AG09319 (cell line): ENCODE measurements around the gene GALNT2.

Source experiments
- DNase-seq: peaks from one replicate; pipeline ENCODE4 v3.0.0-alpha.2; 2010; ENCODE audit warnings: low read depth; ENCODE audit errors: extremely low read depth
- TF ChIP-seq, protein P1 (sequence below): IDR thresholded peaks from 2 replicates; pipeline ENCODE4 v1.5.1; 2011; ENCODE audit warnings: low read depth, mild to moderate bottlenecking, inconsistent platforms, low read length, moderate library complexity

The GALNT2 gene

DNA sequence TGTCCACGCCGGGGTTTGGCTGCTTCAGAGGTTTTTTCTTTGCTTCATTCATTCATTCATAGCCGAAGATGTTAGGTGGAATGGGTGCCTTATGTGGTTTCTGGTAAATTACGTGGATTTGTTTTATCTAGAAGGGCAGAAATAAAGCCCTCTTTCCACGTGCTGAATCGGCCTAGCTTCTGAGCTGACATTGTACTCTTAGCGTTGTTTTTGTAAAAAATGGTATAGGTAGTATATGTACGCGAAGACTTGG lies 1.5 kb downstream of the GALNT2 start:
- TF ChIP-seq, protein P1, sequence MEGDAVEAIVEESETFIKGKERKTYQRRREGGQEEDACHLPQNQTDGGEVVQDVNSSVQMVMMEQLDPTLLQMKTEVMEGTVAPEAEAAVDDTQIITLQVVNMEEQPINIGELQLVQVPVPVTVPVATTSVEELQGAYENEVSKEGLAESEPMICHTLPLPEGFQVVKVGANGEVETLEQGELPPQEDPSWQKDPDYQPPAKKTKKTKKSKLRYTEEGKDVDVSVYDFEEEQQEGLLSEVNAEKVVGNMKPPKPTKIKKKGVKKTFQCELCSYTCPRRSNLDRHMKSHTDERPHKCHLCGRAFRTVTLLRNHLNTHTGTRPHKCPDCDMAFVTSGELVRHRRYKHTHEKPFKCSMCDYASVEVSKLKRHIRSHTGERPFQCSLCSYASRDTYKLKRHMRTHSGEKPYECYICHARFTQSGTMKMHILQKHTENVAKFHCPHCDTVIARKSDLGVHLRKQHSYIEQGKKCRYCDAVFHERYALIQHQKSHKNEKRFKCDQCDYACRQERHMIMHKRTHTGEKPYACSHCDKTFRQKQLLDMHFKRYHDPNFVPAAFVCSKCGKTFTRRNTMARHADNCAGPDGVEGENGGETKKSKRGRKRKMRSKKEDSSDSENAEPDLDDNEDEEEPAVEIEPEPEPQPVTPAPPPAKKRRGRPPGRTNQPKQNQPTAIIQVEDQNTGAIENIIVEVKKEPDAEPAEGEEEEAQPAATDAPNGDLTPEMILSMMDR = no peak
- no peak for DNase-seq

DNA sequence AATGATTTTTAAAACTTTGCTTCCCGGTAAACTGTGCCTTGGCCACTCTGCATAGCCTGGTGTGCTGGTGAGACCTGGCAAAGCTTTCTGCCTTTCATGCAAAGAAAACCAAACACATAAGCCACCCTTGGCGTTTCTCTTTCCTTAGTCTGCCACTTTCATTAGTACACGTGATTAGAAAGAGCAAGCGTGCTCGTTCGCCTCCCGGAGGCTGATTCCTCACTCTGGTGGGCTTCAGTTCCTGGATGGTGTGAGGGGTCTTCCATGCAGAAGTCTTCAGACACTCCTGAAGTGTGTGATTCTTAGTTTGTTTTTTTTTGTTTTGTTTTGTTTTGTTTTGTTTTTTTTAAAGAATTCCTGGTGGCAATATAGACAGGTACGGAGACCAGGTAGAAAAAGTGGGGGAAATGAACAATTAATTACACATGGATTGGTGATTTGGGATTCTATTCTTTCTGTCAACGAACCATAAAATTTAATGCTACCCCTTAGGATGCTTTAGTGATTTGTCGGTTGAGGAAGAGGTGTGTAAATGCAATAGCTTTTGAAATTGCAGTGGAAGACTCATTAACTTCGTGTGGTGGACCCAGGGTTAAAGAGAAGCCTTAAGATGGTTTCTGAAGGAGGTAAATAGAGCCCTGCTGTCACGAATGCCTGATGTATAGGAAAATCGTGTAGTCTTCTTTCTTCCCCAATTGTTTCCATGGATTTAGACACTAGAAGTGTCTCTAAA lies 2.1 kb downstream of the GALNT2 start:
- no peak for DNase-seq

DNA sequence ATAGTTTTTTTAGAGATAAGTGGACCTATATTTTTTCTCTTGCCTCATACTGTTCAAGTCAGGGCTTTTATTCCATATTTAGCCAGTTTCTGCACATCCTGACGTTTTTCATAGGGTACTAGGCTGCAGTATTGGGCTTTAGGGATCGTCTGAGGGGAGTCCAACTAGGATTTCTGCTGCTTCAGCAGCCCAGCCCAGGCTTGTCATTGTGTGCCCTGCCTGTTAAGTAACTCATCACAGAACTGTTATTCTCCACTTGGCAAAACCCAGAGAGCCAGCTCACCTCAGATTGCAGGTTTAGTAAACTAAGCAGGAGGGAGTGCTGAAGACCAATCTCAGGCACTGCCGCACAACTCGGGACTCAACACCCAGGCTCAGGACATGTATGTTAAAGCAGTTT lies 2.8 kb downstream of the GALNT2 start:
- TF ChIP-seq, protein P1 = no peak
- no peak for DNase-seq

More for the DNA sequence above, 2.1 kb downstream of the GALNT2 start:
- TF ChIP-seq, protein P1 = no peak; the same call in 1 of the 2 replicates

DNA sequence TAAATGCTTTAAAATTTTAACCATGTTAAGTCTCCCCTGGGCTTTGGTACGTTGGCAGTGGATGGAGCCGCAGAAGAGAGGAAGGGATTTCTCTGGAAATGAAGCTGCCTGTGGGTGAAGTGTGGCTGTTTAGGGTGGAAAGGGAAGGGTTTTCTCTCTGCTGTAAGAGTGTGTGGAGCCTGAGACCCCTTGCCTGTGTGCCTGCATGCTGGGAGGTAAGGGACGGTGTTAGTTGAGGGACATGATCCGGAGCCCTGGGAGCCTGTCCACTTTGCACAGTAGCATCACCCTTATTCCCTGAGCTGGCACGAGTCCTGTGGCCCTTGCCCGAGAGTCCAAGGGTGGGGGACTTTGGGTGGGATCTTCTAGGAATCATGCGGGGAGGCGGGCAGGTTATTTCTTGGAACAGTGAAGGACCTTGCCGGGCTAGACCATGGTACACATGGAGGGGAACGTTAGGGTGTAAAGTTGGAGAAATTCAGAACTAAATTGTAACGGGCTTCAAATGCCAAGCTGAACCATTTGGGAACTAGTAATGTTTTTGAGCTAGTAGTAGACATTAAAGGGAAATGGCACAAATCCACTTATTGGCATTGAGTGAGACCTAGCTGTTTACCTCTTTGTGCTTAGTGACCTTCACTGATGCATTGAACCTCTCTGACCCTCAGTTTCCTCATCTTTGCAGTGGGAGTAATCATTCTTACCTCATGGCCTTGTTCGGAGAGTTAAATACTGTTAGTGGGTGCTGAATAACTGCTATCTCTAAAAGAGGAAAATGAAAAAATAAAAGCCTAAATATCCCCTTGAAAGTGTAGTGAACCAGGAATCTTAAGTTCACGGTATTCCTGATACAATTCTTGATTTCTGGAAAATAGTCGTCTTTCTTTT lies 3.5 kb downstream of the GALNT2 start:
- TF ChIP-seq, protein P1 = no peak
- no peak for DNase-seq

DNA sequence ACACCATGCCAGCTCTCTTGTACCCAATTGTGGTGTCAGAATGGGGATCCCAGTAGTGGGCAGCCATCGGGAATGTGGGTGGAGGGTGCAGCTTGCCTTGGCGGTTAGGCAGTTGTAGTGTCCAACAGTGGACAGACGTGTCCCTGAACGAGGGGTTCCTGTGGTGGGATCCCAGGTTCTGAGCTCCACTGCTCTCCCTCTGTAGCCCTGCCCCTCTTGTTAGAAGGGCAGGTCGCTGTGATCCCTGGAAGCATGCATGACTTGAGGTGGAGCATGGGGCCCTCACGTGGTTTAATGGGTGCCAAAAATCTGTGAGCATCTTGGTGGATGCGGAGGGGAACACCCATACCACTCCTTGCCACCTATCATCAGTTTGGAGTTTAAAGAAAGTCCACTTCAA lies 4.3 kb downstream of the GALNT2 start:
- TF ChIP-seq, protein P1 = no peak

DNA sequence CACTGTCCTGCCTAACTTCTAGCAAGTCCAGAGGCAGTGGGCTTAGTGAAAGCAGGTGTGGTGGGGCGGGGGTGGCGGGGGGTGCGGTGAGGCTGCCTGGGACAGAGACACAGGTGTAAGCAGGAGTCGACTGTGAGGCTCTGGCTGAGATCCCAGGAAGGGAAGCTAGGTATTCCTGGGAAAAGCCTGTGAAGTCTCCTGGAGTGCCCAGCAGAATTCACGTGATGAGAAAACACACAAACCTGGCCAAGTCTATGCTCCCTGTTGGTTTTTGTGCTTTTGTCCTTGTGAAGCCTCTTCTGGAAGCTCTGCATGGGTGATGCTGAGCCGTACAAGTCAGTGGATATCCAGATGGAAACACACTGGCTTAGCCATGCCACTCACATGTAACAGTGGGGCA lies 5.3 kb downstream of the GALNT2 start:
- TF ChIP-seq, protein P1 = no peak
- no peak for DNase-seq

More for the DNA sequence above, 4.3 kb downstream of the GALNT2 start:
- DNase-seq = no peak

DNA sequence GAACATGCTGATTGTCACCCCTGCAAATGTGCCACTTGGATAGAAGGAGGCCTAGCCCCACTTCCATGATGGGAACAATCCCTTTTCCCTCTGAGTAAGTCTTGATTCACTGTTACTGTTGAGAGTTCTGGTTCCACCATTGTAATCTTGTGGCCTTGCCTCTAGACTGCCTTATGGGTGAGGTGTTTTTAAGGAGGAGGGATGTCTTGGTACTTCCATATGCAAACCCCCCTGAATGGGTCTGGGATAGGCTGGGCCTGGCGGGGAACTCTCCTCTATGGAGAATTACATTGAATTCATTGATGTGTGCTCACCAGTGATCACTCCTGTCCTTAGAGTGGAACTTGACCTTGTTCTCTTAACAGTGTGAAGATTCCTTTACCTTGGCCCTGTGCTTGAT lies 5.8 kb downstream of the GALNT2 start:
- TF ChIP-seq, protein P1 = no peak
- no peak for DNase-seq
